Right kidney (tissue), 1 donor: Measurements from ENCODE around the gene TTC23L.
"Not testable (repeated sequence)": the region's sequence is repeated elsewhere in the genome, so short reads cannot be mapped to it uniquely, and the experiment has no call there.

Experiments used
- DNase-seq: peaks from one replicate; pipeline ENCODE4 v3.0.0-alpha.2; 2016

Gene TTC23L

DNA sequence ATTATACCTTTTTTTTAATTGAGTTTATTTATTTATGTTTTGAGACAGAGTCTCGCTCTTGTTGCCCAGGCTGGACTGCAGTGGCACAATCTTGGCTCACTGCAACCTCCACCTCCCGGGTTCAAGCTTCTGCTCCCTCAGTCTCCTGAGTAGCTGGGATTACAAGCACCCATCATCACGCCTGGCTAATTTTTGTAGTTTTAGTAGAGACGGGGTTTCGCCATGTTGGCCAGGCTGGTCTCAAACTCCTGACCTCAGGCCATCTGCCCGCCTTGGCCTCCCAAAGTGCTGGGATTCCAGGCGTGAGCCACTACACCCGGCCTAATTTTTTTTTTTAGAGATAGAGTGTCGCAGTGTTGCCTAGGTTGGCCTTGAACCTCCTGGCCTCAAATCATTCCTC lies 84.3 kb downstream of the TTC23L start:
- not testable (repeated sequence) for DNase-seq

DNA sequence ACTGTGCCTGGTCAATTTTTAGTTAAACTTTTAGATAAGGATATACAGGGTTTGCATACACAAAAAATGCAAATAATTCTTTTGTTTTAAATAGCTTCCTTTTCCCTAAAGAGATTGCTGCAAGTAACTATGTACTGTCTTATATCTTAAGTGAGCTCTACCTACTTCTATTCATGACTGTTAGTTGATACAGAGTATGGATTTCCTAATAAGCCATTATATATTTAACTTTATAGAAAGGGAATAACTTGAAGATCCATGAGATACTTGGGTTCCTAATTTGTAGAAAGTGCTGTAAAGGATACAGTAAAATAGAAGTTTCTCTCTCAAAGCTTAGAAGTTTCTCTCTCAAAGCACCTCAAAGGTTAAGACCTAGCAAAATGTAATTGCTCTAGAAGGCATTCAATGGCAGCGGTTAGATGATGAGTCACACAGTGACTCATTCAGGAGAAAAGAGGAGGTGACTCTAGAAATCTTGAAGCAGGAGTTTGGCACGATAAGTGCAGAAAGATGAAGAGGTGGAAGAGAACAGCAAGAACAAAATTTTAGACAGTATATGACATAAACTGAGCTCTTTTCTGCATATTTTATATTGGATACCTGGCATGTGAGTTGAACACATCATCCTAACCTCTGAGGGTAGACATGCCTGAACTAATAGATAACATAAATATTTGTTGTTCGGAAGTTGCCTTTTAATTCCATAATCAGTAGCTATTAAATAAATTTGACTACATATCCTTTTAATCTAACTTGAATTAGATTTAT lies 84.9 kb downstream of the TTC23L start:
- no peak for DNase-seq

DNA sequence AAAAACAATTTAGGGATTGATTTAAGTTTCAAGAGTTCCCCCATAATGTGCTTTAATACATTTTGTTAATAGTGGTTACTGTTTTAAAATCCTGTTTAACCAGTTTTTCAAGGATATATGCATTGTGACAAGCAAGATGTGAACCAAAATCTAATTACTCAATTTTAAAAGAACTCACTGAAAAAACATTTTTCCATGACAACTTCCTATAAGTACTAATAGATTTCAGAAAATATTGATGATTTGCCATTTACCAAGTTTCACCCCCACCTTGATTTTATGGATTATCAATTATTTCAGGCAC lies 85.5 kb downstream of the TTC23L start:
- no peak for DNase-seq

DNA sequence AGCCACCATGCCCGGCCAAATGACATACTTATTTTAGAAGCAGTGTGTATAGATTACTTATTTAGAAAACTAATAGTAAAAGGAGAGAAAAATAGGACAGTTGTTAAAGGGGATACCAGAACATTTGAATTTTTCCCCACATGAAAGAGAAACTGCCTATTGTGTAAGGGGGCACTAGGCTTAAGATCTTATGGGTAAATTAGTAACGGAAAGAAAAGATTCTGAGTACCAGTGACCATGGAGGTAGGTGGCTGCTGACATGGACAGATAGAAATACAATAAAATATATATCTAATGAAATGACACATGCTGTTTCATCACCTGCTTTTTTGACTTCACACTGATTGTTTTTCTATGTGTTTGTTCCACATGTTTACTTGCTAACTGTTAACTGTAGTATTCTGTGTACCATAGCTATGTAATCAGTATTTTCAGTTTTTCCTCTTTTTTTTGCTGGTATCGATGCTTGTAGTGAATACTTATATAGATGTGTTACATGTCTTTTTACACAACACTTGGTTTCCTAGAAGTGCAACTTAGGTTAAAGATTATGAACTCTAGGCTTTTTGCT lies 87.4 kb downstream of the TTC23L start:
- no peak for DNase-seq

GRCh38 chr5:34927785-34928184 lies 88.8 kb downstream of the TTC23L start:
- no peak for DNase-seq

DNA sequence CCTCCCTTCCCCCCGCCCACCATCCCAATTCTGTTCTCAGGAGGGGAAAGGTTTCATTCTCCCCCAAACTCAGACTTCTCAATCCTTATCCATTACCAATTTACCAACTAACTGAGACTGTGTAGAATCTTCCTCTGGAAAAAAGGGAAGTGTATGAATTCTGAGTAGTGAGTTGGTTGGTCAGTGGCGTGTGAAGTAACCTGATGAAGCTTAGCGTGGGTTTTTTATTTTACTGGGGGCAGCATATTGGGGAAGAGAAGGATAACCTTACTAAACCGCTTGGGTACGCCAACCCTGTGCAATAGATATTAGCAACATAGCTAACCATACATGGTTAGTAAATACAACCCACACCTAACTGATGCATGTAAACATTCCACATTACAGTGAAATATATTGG lies 89.3 kb downstream of the TTC23L start:
- DNase-seq, result no peak

- peak; percentile 90 for DNase-seq
Measured at GRCh38 chr5:34929134-34929719, 90.3 kb downstream of the TTC23L start, which contains the start of gene DNAJC21. TSS of gene DNAJC21 (plus strand) at chr5:34929559. CDS start at chr5:34929820, 261 bp downstream.

- peak; percentile 89 for DNase-seq
Measured at GRCh38 chr5:34929720-34930461, 90.9 kb downstream of the TTC23L start.

GRCh38 chr5:34930462-34930844 lies 91.5 kb downstream of the TTC23L start:
- no peak for DNase-seq

DNA sequence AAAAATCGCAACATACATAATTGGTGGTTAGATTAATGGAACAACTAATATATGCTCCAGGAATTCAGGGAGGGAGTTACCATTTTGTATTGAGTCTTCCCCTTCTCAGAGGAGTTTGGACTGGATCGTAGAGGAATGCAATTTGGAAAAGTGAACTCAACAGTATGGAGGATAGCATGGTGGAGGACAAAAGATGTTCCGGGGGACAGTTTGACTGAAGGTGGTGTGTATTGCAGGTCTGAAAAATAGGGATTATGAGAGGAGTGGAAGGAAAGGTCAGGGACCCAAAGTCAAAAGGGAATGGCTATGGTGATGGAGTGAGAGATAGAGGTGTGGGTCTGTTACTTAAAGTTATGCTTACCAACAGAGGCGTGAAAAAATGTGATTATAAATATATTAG lies 91.9 kb downstream of the TTC23L start:
- no peak for DNase-seq

DNA sequence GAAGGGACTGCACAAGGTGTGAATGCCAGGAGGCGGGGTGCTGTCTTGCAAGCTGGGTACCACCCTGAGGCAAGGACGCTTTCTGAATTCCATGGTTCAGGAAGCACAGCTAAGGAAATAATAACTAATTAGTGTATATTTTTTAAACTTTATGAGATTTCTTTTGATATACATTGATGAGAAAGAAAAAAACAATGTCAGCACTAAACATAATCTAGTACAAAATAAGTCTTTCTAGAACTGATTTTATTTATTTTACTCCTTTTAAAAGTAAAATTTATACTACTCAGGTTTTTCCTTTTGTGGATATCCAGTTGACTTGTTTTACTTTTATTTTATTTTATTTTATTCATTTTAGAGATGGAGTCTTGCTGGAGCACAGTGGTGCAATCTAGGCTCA lies 94.0 kb downstream of the TTC23L start:
- DNase-seq, result no peak

GRCh38 chr5:34941936-34942335 lies 103.0 kb downstream of the TTC23L start:
- DNase-seq, result no peak

DNA sequence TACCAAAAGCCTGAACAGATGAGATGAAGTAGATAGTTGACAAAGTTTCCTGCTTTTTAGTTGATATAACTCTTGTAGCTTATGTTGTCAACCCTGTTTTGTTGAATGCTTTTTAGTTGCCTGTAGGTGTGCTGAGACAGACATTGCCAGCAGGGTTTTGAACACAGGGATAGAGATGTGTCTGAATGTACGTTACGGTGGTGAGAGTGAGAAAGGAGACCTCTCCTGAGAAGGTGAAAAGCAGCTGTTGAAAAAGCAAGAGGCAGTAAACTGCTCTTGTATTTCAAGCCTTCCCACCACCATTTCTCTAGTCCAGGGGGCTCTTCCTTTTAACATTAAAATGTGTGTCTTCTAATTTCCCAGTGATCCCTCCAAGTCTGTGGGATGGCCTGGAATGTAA lies 105.1 kb downstream of the TTC23L start:
- no peak for DNase-seq

DNA sequence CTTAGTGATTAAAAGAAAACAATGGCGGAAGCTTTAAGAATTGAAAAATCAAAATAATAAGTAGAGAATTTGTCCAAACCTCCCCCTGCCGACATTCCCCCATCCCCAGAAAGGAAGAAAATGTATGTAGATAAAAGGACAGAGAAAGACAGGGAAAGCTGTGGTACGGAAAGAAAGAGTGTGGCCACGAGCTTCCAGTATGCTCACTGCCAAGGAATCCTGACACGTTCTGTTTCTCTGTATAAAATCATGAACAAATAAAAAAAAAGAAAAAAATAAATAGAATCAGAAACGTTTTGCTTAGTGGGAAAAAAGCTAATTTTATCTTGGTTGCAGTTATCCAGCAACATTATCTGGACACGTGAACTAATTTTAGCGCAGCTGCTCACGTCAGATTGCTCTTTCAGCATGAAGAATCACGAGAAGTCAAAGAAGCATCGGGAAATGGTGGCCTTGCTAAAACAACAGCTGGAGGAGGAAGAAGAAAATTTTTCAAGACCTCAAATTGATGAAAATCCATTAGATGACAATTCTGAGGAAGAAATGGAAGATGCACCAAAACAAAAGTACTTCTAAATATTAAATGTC lies 105.6 kb downstream of the TTC23L start:
- no peak for DNase-seq
